Activated naive CD4-positive, alpha-beta T cell treated with anti-CD3 and anti-CD28 coated beads, Interleukin-2, amount 50 U/mL, for 72 hours (primary cell): ENCODE data around the gene USH2A. TPM values are rescaled to one million over a fixed set of nuclear protein-coding genes. Genes with fewer than 3 reads are reported as not detected.

Experiments used
- ATAC-seq, 2 donors: fragments of 150-1000 bp; cut with Tn5 transposase; 2 replicates each; pipeline ENCODE4 v1.10.0; 2021; ENCODE audit warnings: mild to moderate bottlenecking in 2 of 2, moderate library complexity in 2 of 2
- DNase-seq, 2 donors: peaks; one replicate each; pipeline ENCODE4 v3.0.0; 2021 to 2022; ENCODE audit warnings: low spot score in 2 of 2
- H3K27ac Mint-ChIP-seq, 2 donors: one replicate each; pipeline ENCODE4 v1.8.0; 2022; ENCODE audit warnings: mild to moderate bottlenecking in 2 of 2, mixed read lengths in 2 of 2
- H3K36me3 Mint-ChIP-seq, 2 donors: one replicate each; pipeline ENCODE4 v1.8.0; 2022; ENCODE audit warnings: mixed read lengths in 2 of 2
- H3K9me3 Mint-ChIP-seq, 2 donors: one replicate each; pipeline ENCODE4 v1.8.0; 2022; ENCODE audit warnings: mixed read lengths in 2 of 2
- total RNA-seq, 2 donors: library from RNA; stranded (reverse); gene quantifications; one replicate each; pipeline ENCODE4 v1.2.3, GENCODE V29; 2022

Gene USH2A
- total RNA-seq, 2 donors from 2014 or later = not detected

DNA sequence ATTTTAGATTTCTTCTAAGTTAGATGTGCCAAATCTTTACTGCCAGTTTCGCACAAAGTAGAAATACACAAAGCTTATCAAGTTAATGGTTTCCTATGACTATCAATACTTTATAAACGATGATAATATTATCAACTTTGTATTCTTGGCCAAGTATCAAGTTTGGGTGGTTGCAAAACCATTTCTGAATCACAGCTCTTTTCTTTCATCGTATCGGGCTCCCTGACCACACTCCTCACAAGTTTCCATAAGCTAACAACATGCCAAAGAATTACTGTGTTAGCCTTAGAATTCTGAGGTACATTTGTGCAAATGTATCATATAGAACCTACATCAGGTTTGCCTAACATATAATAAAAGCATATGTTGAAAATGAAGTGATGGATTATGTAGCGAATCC, 545.1 kb downstream of the USH2A start:
- DNase-seq = no peak
- no peak overlapping the region for H3K27ac Mint-ChIP-seq
- H3K36me3 Mint-ChIP-seq = peaks cover 0 to 5% of the 10 kb centered on the region in 2 donors
- no peak for ATAC-seq
- peaks cover 11 to 21% of the 10 kb centered on the region in 2 donors for H3K9me3 Mint-ChIP-seq

DNA sequence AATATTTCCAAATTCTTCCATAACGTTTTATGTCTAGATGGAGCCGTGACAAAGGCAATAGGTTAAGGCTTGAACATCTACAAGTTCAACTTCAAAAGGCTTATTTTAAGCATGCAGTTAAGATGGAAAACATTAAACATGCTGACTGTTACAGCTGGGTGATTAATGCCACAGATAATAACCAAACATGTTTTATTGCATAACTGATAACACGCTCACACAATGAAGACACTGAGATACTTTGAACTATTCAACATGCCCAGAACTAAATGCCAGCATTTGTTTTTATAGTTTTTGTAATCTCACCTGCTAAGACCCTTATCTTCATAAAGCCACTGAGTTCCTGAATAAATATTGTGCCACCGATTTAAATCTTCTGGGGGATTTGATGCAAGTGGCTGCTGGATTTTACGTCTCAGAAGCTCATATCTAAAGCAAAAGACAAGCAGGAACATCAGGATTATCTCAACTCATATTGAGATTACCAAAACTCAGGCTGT, 545.7 kb downstream of the USH2A start:
- ATAC-seq (no peak), DNase-seq (no peak)
- Mint-ChIP-seq H3K36me3 (peaks cover 0 to 5% of the 10 kb centered on the region in 2 donors), H3K9me3 (peaks cover 11 to 21% of the 10 kb centered on the region in 2 donors), H3K27ac (no peak overlapping the region)

DNA sequence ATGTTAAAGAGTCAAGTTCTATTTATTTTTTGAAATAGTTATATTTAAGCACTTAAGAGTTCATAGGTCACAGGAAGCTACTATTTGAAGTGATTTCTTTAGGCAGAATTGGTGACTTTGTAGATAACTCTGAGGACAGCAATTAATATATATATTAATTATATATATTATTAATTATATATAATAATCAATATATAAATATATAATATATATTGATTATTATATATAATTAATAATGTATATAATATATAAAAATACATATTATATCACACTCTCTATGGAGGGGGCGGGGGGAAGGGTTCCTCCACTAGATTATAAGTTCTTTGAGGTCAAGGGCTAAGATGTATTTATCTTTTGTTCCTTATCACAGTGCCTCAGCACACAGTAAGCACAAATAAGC, 547.5 kb downstream of the USH2A start:
- Mint-ChIP-seq H3K9me3 (peaks cover 11 to 25% of the 10 kb centered on the region in 2 donors), H3K36me3 (peaks cover 0 to 5% of the 10 kb centered on the region in 2 donors), H3K27ac (no peak overlapping the region)
- ATAC-seq (no peak), DNase-seq (no peak)

DNA sequence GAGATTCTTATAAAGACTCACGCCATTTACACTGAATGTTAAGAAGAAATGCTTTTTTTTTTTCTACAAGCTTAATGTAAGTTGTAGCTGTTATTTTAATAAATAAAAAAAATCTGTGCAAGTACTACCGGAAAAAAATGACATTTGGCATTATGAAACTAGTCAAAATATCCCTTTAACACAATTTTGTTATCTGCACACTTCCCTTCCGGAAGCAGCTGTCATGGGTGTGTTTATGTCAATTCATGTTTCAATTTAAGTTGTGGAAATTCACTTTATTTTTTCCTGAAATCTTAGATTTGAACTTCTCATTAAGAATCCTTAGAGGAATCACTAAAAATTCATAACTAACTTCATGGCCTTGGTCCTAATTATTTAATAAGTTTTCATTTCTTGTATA, 548.0 kb downstream of the USH2A start:
- DNase-seq (no peak), ATAC-seq (no peak)
- peaks cover 9 to 25% of the 10 kb centered on the region in 2 donors for H3K9me3 Mint-ChIP-seq
- H3K36me3 Mint-ChIP-seq = peaks cover 0 to 5% of the 10 kb centered on the region in 2 donors
- H3K27ac Mint-ChIP-seq = no peak overlapping the region

DNA sequence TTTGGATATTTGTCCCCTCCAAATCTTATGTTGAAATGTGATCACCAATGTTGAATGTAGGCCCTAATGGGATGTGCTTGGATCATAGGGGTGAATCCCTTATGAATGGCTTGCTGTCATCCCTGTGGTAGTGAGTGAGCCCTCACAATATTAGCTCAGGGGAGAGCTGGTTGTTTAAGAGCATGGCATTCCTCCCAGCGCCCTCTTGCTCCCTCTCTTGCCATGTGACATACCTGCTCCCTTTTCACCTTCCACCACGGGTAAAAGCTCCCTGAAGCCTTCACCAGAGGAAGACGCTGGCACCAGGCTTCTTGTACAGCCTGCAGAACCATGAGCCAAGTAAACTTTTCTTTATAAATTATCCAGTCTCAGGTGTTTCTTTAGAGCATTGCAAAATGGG, 550.6 kb downstream of the USH2A start:
- DNase-seq (no peak), ATAC-seq (no peak)
- H3K9me3 Mint-ChIP-seq = peaks cover 6 to 17% of the 10 kb centered on the region in 2 donors
- H3K27ac Mint-ChIP-seq = no peak overlapping the region
- peaks cover 0 to 5% of the 10 kb centered on the region in 2 donors for H3K36me3 Mint-ChIP-seq

DNA sequence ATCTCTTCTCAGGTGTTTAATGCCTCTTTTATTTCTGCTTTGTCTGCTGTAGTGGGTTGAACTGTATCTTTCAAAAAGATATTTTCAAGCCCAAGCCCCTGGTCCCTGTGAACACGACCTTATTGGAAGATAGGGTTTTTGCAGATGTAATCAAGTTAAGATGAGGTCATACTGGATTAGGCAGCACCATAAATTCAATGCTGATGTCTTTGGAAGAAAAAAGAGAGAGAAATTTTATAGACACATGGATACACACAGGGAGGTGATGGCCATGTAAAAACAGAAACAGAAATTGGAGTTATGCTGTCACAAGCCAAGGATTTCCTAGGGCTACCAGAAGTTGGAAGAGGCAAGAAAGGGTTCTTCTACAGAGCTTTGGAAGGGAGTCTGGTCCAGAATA, 554.7 kb downstream of the USH2A start:
- no peak overlapping the region for H3K27ac Mint-ChIP-seq
- H3K9me3 Mint-ChIP-seq = peaks cover 4 to 16% of the 10 kb centered on the region in 2 donors
- no peaks in the 10 kb centered on the region for H3K36me3 Mint-ChIP-seq
- no peak for DNase-seq
- no peak for ATAC-seq

DNA sequence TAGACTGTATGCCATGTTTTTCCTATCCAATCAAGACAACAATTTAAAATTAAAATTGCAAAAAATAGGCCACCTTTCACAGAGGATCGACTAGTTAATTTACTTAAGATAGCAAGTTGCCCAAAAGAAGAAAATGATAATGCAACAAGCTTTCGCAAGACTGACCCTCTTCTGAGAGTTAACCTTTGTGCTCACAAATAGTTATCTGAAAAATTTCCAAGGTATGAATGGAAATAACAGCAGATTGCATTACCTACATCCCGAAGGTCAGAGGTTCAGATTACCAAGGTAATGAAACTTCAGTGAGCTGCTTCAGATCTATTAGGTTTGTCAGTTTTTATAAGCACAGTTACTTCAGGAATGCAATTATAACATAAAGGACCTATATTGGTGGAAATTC, 558.2 kb downstream of the USH2A start:
- Mint-ChIP-seq H3K27ac (no peak overlapping the region), H3K36me3 (no peaks in the 10 kb centered on the region), H3K9me3 (peaks cover 11 to 20% of the 10 kb centered on the region in 2 donors)
- no peak for ATAC-seq
- DNase-seq = no peak

DNA sequence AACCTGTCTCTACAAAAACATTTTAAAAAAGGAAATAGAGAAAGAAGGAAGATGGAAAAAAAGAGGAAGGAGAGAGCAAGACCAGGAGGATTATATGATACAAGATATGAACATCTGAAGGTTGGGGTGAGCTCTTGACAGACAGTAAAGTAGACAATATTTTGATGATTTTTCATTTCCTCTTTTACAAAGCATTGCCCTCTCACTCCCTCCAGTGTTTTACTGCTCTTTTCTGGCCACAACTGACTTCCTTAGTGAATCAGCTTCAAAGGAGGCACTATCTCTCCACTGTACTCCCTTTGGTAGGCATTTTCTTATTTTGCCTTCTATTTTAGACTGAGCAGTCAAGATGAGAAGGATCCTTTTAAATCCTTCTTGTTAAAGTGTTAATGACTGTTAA, 559.5 kb downstream of the USH2A start:
- DNase-seq (no peak), ATAC-seq (no peak)
- H3K27ac Mint-ChIP-seq = no peak overlapping the region
- peaks cover 11 to 20% of the 10 kb centered on the region in 2 donors for H3K9me3 Mint-ChIP-seq
- no peaks in the 10 kb centered on the region for H3K36me3 Mint-ChIP-seq

DNA sequence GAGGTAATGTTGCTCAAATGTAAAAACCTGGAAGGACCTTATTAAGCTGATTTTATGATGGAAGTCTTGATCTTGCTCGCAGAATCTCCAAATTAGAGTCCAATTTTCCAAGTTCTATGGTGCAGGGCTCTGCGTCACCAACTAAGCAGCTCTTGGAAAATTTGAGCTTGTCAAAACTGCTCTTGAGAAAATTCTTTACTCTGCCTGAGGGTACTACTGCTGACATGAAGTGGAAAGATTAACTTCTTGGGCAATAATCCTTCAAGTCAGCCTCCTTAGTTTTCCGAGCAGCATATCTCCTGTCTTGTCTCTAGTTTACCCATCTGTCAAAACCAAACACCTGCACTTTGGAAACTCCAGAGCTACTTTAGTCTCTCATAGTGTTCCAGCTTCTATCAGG, 562.4 kb downstream of the USH2A start:
- DNase-seq (no peak), ATAC-seq (no peak)
- Mint-ChIP-seq H3K36me3 (no peaks in the 10 kb centered on the region), H3K9me3 (peaks cover 9 to 19% of the 10 kb centered on the region in 2 donors), H3K27ac (no peak overlapping the region)

DNA sequence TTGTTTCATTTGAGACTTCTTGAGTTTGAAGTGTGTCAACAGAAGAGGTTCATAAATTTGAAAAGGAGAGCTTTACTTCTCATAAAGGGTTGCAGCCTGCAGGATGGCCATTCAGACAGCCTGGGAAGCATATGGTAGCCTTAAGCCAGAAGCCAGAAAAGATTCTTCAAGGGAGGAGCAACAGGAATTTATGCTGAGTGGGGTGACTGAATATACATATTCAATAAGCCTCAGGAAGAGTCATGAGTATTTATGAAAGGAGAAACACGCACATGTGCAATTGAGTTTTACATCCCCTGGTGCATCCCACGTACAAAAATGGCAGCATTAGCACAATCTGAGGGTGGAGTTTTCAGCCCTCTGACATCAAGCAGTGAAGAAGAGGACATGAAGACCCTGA, 565.9 kb downstream of the USH2A start:
- no peak overlapping the region for H3K27ac Mint-ChIP-seq

DNA sequence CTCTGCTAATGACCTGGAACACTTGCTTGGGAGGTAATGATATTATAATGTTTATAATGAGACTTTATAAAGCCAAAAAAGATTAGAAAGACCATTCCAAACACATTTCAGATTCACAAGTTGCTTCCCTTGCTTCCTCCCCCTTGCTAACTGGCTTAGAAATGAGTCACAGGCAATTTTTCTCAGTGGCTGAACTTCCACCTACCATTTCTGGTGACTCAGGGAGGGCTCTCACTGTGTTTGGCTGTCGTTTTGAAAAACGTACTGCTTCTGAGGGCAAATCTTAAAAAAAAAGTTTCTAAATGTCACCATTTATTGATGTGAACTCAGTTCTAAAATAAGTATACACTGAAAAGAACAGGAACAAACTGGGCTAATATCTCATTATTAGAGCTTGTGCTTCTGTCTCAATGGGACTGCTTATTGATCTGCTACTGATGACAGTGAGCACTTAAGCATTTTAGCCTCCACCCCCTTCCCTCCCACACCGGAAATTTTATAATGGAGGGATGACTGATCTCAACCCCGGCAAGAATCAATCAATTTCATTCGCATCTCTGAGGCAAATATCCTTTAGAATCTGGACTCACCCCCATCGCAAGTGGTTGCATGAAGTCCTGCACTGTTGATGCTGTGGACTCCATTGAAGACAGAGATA, 577.9 kb downstream of the USH2A start:
- H3K9me3 Mint-ChIP-seq = peaks cover 6 to 13% of the 10 kb centered on the region in 2 donors
- H3K36me3 Mint-ChIP-seq = no peaks in the 10 kb centered on the region
- no peak for DNase-seq
- no peak for ATAC-seq
- no peak overlapping the region for H3K27ac Mint-ChIP-seq

More for the DNA sequence above, 565.9 kb downstream of the USH2A start:
- Mint-ChIP-seq H3K36me3 (peaks cover 0 to 7% of the 10 kb centered on the region in 2 donors), H3K9me3 (peaks cover 16 to 19% of the 10 kb centered on the region in 2 donors)
- DNase-seq = no peak
- no peak for ATAC-seq

DNA sequence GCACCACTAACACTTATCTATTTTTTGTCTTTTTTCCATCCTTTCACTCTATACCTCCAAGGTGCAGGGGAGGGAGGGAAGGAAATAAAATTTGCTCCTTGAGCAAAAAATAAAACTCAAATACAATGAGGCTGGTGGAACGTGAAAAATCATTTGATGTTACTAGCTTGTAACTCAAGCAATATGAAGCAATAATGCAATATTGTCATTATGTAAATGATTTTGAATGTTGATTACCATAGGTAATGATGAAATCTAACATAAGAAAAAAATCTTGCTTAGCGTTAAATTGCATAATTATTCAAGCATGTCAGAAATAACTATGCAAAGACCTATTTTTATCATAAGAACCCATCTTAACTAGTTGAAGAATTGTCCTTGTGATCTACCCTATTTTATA, 578.5 kb downstream of the USH2A start:
- Mint-ChIP-seq H3K9me3 (peaks cover 6 to 13% of the 10 kb centered on the region in 2 donors), H3K27ac (no peak overlapping the region), H3K36me3 (no peaks in the 10 kb centered on the region)
- no peak for ATAC-seq
- no peak for DNase-seq

DNA sequence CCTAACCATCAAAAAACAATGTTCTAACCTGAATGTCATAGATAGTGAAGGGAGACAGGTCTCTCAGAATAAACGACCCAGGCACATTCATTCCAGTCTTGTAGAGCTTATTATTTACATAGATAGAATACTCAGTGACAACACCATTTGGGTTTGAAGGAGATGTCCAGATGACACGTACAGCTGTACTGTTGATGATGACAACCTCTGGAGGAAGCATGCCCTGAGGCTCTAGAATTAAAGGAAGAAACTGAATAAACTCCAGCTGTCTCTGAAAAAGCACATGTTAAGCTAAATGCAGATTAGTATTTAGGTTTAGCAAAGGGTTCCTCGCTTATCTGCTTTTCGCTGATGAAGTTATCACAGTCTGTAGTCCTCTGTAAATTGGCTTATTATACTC, 579.0 kb downstream of the USH2A start:
- Mint-ChIP-seq H3K36me3 (no peaks in the 10 kb centered on the region), H3K27ac (no peak overlapping the region), H3K9me3 (peaks cover 6 to 13% of the 10 kb centered on the region in 2 donors)
- no peak for ATAC-seq
- DNase-seq = no peak

DNA sequence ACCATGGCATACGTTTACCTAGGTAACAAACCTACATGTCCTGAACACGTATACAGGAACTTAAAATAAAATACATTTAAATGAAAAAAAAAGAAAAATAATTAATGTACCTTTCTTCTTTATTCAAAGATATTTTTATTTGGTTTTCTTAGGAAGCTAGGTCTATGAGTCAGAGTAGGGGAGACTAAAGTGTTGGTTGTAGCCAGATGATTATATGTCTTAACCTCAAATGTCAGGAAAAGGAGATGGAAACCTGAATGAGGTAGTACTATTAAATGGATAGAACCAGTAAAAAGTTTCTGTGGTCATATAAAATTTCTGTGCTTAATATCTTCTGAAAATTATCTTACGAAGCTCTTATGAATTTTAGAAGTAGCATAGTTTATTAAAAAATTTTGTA, 580.3 kb downstream of the USH2A start:
- H3K9me3 Mint-ChIP-seq = peaks cover 6 to 13% of the 10 kb centered on the region in 2 donors
- no peak overlapping the region for H3K27ac Mint-ChIP-seq

DNA sequence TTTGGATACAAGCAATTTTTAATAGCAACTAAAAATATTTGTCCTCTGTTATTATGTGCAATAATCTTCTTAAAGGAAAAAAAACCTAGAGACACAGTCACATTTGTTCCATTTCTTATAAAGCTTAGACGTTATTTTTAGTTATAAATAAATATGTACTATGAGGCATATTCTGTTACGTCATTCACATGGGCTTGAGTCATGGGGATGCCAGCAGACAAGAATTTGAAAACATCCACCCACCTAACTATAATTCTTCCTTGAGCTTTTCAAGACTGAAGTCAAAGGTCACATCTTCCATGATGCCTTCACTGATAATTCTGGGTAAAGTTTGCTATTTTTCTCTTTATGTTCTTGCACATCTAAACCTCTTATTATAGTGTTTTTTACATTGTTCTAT, 587.3 kb downstream of the USH2A start:
- Mint-ChIP-seq H3K27ac (no peak overlapping the region), H3K36me3 (no peaks in the 10 kb centered on the region), H3K9me3 (peaks cover 7 to 13% of the 10 kb centered on the region in 2 donors)
- ATAC-seq = no peak
- no peak for DNase-seq

More for the DNA sequence above, 580.3 kb downstream of the USH2A start:
- DNase-seq (no peak), ATAC-seq (no peak)
- no peaks in the 10 kb centered on the region for H3K36me3 Mint-ChIP-seq

DNA sequence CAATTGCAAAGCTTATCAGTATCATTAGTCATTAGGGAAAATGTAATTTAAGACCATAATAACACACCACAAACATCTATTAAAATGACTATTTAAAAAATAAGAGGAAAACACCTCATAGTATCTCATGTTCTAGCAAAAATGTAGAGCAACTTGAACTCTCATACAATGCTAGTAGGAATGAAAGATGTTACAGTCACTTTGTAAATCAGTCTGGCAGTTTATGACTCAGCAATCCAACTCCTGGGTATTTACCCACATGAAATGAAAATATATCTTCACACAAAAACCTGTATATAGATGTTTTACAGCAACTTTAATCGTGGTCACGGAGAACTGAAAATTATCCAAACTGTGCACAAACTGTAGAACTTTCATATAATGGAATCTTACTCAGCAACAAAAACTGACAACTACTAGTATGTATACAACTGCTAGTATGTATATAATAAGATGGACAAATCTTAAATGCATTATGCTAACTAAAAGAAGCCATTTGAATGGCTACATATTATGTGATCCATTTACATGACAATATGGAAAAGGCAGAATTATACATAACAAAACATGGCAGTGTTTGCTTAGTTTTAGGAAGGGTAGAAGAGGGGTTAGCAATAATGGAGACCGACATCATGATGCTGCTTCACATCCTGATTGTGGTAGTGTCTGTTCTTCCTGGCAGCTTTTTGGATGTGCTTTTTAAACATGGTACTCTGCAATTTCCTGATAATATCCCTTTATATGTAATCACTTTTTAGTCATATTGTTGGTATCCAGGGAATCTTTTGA, 589.1 kb downstream of the USH2A start:
- Mint-ChIP-seq H3K27ac (no peak overlapping the region), H3K9me3 (peaks cover 9 to 14% of the 10 kb centered on the region in 2 donors), H3K36me3 (peaks cover 0 to 6% of the 10 kb centered on the region in 2 donors)
- ATAC-seq (no peak), DNase-seq (no peak)

DNA sequence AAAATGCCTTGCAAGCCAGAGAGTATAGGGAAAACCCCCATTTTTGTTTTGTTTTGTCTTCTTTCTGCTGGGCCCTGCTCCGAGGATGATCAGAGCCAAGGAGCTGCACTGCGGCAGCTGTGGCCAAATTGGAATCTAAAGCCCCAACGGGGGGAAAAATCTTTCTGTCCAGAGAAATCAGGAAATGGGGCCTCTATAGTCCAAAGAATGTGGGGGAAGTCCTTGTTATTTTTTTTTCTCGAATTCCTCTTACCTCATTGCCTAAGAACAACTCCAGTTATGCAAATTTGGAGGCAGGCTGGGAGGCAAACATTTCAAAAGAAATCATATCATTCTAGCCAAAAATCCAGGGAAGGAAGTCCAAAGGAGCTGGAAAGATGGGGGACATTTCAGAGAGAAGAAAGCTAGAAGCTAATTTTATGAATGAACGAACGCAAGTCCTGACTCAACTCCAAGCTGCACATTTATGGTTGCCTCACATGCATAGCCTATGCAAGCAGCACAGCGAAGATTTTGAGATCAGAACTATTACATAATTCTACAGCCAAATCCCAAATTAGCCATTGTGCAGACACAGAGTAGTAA, 592.9 kb downstream of the USH2A start:
- Mint-ChIP-seq H3K27ac (no peak overlapping the region), H3K9me3 (peaks cover 9 to 30% of the 10 kb centered on the region in 2 donors), H3K36me3 (peaks cover 0 to 6% of the 10 kb centered on the region in 2 donors)
- no peak for DNase-seq
- ATAC-seq = no peak
